ENCODE results near the gene METTL3. TPM values are rescaled to one million over a fixed set of nuclear protein-coding genes. Genes with fewer than 3 reads are reported as not detected.

The METTL3 gene
- total RNA-seq, 4 donors from 2014 or later: 40.6 to 64.4 (median 48.0) TPM

GRCh38 chr14:21475767-21476522 lies 35.2 kb downstream of the METTL3 start:
- H3K27ac ChIP-seq (replicated peaks in 1 of 4): peak overlapping the region; percentile 86 to 93 (median 90)
- peaks cover 19 to 34% (median 28%) of the 10 kb centered on the region in 4 donors for H3K4me1 ChIP-seq
- H3K27me3 ChIP-seq: no peaks in the 10 kb centered on the region
- intact Hi-C loops (cut with DNase I): loop anchor here (5.0 kb wide), 1 partner anchor 36 kb away; the partner anchor contains the start of gene METTL3
- no peak for DNase-seq (ENCODE audit: extremely low spot score)
- peak overlapping the region; percentile 68 to 88 (median 86) for H3K4me3 ChIP-seq
- peaks cover 0 to 39% (median 11%) of the 10 kb centered on the region in 4 donors for H3K36me3 ChIP-seq
- WGBS: 45% methylated on average over 10 of the region's 10 CpGs
- no peaks in the 10 kb centered on the region for H3K9me3 ChIP-seq
- no peak for TF ChIP-seq POLR2A (IDR thresholded peaks at IDR 0.05; ENCODE audit: low read depth)
- no peak for TF ChIP-seq CTCF (IDR thresholded peaks at IDR 0.05)
- no peak for TF ChIP-seq EP300 (IDR thresholded peaks at IDR 0.05)
- no peak for TF ChIP-seq POLR2AphosphoS5 (IDR thresholded peaks at IDR 0.05)

- Histone ChIP-seq H3K4me1 (no peaks in the 10 kb centered on the region), H3K27me3 (no peaks in the 10 kb centered on the region), H3K9me3 (no peaks in the 10 kb centered on the region), H3K4me3 (no peak overlapping the region), H3K36me3 (peaks cover 28 to 86% (median 53%) of the 10 kb centered on the region in 4 donors), H3K27ac (replicated peaks in 1 of 4) (no peak overlapping the region)
- intact Hi-C loops (cut with DNase I): no loop called here
- TF ChIP-seq CTCF (IDR thresholded peaks at IDR 0.05) (no peak), EP300 (IDR thresholded peaks at IDR 0.05) (no peak), POLR2A (IDR thresholded peaks at IDR 0.05; ENCODE audit: low read depth) (no peak), POLR2AphosphoS5 (IDR thresholded peaks at IDR 0.05) (no peak)
- 64% methylated on average over 1 of the region's 1 CpG for WGBS
- no peak for DNase-seq (ENCODE audit: extremely low spot score)
These were observed 43.5 kb downstream of the METTL3 start for GRCh38 chr14:21467616-21468015.

- Histone ChIP-seq H3K4me3 (peak within 1 kb of the TSS; percentile 68 to 97 (median 76)), H3K27ac (replicated peaks in 1 of 4) (peak within 1 kb of the TSS; percentile 88 to 94 (median 92)), H3K9me3 (no peaks in the 10 kb centered on the region), H3K36me3 (peaks cover 7 to 36% (median 19%) of the 10 kb centered on the region in 4 donors), H3K27me3 (no peaks in the 10 kb centered on the region), H3K4me1 (peaks cover 24 to 42% (median 34%) of the 10 kb centered on the region in 4 donors)
- 0% methylated on average over 19 of the region's 36 CpGs for WGBS
- DNase-seq (ENCODE audit: extremely low spot score): peak; percentile 100
- intact Hi-C loops (cut with DNase I): loop anchor here (2.0 kb wide), 2 partner anchors 19 to 101 kb away; no protein-coding TSS in a partner anchor
- TF ChIP-seq CTCF (IDR thresholded peaks at IDR 0.05) (peak; percentile 46 to 70 (median 50)), POLR2AphosphoS5 (IDR thresholded peaks at IDR 0.05) (peak; percentile 86 to 91), EP300 (IDR thresholded peaks at IDR 0.05) (peak; percentile 40), POLR2A (IDR thresholded peaks at IDR 0.05; ENCODE audit: low read depth) (no peak)
These were observed 55.0 kb downstream of the METTL3 start, which contains the start of gene CHD8 for GRCh38 chr14:21455912-21456667. Gene CHD8, minus strand, starts transcription at chr14:21456123. Its CDS starts 24,480 bp downstream, at chr14:21431643.

GRCh38 chr14:21455592-21455911 lies 55.6 kb downstream of the METTL3 start:
- H3K9me3 ChIP-seq: no peaks in the 10 kb centered on the region
- H3K4me1 ChIP-seq: peaks cover 24 to 46% (median 37%) of the 10 kb centered on the region in 4 donors
- peak overlapping the region; percentile 88 to 94 (median 92) for H3K27ac ChIP-seq (replicated peaks in 1 of 4)
- H3K27me3 ChIP-seq: no peaks in the 10 kb centered on the region
- TF ChIP-seq EP300 (IDR thresholded peaks at IDR 0.05) (no peak), POLR2AphosphoS5 (IDR thresholded peaks at IDR 0.05) (no peak), CTCF (IDR thresholded peaks at IDR 0.05) (no peak), POLR2A (IDR thresholded peaks at IDR 0.05; ENCODE audit: low read depth) (no peak)
- under 1% methylated on average over 10 of the region's 17 CpGs for WGBS
- intact Hi-C loops (cut with DNase I): loop anchor here (2.0 kb wide), 1 partner anchor 19 kb away; no protein-coding TSS in a partner anchor
- DNase-seq (ENCODE audit: extremely low spot score): no peak
- H3K4me3 ChIP-seq: peak overlapping the region; percentile 68 to 97 (median 76)
- H3K36me3 ChIP-seq: peaks cover 1 to 30% (median 15%) of the 10 kb centered on the region in 4 donors
